GM19397 (cell line): Measurements from ENCODE around the gene JMJD1C.
"Not testable (repeated sequence)": the region's sequence is repeated elsewhere in the genome, so short reads cannot be mapped to it uniquely, and the experiment has no call there.

Experiments used
- ATAC-seq: cut with Tn5 transposase; IDR thresholded peaks from one replicate; pipeline ENCODE4 v1.9.1; 2021; ENCODE audit warnings: mild to moderate bottlenecking, moderate library complexity; ENCODE audit not compliant: unreplicated experiment

The JMJD1C gene

DNA sequence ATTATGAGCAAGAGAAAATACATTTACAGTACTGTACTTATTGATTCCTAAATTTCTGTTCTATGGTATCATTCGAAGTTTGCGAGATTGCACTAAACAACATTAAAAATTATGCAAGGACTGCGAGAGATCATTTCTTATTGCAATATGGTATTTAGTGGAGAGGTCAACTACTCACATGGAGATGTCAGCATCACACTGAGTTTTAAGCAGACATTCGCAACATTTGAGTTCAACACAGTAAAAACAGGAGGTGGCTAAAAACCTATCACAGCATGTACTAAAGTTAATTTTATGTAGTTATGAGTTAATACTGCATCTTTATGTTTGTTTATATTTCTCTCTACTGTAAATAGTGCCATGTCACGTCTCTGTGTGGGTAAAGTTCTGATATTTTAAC, 53.5 kb downstream of the JMJD1C start:
- no peak for ATAC-seq

DNA sequence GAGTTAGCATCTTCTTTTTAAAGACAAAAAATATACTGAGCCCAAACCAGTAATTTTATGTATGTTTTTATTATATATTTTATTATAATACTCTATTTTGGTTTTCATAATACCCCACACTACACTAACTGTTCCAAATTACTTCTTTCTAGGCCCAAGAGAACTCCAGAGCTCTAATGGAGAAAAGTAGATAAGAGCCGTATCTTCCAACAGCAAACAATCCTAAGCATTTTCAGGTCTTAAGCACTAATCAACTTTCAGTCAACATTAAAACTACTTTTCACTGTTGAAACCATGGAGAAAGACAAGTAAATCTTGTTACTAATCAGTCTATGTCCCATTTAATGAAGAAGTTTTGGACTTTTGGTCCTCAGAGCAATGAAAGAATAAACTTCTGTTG, 55.1 kb downstream of the JMJD1C start:
- ATAC-seq = no peak

DNA sequence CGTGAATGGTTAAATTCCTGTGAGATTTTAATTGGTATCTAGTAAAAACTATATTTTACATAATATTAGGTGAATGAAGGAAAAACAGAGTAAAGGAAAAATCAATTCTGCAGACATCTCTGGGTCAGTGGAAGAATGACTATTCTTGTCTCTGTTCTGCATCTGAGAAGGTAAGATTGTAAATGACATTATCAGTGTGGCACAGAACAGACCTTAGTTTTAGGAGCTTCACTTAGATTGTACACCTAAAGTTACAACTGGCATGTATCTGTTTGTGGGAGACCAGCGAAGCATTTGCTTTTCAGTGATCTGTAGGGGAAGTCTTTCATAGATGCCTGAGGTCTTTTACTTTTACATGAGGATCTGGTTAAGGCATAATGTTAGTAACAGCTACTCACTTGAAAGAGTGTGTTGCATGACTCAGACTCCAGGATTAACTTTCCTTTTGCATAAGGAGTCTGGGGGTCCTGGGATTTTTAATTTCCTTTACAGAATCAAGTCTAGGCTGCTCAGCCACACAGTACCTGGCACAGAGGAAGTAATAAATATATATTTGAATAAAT, 56.2 kb downstream of the JMJD1C start:
- ATAC-seq = no peak

DNA sequence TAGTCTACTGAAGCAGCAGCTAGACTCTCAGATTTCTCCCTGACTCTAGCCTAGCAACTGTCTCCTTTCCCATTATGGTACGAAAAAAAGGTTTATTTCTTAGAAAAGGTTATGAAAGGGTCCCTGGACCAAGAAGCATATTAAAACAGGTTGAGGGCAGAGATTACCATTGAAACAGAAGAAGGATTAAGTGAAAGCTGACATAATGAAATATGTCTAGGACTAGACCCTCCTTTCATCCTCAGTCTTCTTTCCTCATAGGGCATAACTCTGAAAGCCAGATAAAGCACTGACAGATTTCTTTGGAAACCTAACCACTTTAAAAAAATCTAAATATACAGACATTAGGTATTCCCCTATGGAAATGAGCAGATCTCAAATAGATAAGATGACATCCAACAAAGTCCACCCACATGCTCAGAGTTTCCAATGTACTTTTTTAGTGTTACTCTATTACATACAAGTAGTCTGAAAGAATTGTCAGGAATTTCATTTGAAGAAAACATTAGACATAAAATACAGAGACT, 58.6 kb downstream of the JMJD1C start:
- ATAC-seq = no peak

DNA sequence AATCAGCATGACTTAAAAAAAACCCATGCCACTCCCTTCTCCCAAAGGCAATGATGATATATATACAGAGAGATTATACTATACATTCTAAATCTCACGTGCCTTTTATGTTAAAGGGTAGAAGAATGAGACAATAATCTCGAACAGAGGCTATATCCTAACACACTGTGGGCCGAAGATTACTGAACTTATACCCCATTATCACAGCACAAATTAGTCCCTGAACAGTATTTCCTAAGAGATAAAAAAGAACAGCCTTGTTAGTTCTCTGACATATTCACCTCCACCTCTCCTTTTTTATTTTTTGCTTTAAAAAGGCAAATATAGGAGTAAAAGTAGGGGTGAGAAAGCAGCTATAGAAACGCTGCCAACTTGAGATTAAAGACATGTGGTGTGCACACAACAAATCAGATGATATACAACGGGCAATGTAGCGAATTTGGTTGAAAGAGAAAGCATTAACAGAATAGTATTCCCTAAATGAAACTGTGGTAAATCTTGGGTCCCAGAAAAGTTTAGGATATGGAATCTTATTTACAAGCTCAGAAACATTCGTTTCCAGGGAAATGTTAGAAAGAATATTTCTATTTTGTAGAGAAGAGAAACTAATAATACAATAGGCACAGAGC, 69.5 kb downstream of the JMJD1C start:
- no peak for ATAC-seq

DNA sequence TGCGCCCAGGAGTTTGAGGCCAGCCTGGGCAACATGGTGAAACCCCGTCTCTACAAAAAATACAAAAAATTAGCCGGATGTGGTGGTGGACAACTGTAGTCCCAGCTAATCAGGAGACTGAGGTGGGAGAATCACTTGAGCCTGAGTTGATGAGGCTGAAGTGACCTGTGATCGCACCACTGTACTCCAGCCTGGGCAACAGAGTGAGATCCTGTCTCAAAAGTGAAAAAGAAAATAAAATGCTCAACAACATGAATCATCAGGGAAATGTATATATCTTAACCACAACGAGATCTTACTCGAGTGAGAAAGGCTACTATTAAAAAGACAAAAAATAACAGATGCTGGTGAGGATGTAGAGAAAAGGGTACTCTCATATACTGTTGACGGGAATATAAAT, 72.7 kb downstream of the JMJD1C start:
- ATAC-seq = no peak

DNA sequence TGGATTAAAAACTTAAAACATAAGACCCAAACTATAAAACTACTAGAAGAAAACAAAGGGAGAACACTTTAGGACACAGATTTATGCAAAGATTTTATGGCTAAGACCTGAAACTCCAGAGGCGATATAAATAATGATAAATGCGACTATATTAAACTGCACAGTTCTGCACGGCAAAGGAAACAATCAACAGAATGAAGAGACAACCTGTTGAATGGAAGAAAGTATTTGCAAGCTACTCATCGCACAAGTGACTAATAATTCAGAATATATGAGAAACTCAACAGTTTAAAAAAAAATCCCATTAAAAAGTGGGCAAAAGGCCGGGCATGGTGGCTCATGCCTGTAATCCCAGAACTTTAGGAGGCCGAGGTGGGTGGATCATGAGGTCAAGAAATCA, 73.6 kb downstream of the JMJD1C start:
- no peak for ATAC-seq

DNA sequence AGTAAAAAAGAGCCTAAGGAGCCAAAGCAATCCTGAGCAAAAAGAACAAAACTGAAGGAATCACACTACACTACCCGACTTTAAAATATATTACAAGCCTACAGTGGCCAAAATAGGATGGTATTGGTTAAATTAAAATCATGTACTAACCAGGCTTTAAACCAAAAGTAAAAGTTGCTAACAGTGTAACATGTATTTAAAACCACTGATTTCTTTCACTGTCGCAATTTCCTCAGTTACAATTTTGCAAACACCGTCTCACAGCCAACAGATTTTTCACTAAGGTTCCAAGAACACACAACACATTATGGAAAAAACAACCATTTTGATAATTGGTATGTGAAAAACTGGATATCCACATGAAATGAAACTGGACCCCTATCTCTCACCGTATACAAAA, 74.0 kb downstream of the JMJD1C start:
- no peak for ATAC-seq

DNA sequence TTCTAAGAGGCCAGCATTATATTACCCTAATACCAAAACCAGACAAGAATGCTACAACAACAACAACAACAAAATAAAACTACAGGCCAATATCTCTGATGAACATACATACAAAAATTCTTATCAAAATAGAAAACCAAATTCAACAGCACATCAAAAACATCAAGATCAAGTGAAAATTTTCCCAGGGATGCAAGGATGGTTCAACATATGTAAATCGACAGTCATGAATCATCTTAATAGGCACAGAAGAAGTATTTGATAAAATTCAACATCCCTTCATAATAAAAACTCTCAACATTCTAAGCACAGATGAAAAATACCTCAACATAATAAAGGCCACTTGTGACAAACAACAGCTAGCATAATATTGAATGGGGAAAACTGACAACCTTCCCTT, 75.3 kb downstream of the JMJD1C start:
- no peak for ATAC-seq

DNA sequence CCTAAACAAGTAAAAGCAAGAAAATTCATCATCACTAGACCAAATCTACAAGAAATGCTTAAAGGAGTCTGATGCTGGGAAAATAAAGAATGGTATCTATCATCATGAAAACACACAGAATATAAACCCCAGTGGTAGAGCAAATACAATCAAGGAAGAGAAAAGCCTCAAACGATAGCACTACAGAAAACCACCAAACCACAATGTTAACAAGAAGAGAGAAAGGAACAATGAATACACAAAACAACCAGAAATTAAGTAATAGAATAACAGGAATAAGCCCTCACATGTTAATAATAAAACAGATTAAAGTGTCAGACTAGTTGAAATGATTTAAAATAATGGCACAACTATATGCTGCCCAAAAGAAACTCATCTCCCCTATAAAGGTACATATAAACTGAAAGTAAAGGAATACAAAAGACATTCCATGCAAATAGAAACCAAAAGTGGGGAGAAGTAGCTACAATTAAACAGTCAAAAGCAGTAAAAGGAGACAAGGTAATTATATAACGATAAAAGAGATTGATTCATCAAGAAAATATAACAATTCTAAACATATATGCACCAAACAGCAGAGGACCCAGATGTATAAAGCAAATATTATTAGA, 77.3 kb downstream of the JMJD1C start:
- ATAC-seq = no peak

DNA sequence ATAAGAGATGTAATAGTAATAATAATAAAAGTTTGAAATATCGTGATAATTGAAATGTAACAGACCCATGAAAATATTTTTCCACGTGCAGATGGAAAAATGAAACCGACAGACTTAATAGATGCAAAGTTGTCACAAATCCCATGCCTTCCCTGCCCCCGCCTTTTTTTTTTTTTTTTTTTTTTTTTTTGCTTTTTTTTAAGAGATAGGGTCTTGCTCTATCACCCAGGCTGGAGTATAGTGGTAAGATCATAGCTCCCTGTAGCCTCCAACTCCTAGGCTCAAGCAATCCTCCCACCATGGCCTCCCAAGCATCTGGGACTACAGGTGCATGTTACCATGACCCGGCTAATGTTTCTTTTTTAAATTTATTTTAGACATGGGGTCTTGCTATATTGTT, 80.5 kb downstream of the JMJD1C start:
- no peak for ATAC-seq

DNA sequence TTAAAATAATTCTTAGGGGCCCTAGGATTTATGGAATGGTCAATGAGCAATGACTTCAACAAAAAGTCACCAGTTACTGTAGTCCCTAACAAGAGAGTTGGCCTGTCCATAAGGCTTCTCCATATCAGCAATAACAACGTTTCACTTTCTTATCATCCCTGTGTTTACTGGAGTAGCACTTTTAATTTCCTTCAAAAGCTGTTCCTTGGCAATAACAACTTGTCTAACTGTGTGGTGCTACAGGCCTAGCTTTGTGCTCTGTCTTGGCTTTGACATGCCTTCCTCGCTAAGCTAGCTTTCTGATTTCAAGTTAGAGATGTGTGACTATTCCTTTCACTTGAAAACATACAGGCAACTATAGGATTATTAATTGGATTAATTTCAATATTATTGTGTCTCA, 81.1 kb downstream of the JMJD1C start:
- ATAC-seq = no peak

DNA sequence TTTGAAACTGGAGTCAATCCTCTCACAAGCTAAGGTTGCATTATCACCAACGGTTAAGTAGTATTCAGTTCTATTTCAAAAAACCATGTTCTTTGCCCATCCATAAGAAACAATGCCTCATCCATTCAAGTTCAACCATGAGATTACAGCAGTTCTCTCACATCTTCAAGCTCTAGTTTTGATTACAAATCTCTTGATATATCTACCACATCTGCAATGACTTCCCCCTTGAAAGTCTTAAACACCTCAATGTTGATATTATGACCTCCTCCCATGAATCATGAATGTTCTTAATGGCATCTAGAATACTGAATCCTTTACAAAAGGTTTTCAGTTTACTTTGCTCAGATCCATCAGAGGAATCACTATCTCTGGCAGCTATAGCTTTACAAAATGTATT, 81.8 kb downstream of the JMJD1C start:
- ATAC-seq = no peak

DNA sequence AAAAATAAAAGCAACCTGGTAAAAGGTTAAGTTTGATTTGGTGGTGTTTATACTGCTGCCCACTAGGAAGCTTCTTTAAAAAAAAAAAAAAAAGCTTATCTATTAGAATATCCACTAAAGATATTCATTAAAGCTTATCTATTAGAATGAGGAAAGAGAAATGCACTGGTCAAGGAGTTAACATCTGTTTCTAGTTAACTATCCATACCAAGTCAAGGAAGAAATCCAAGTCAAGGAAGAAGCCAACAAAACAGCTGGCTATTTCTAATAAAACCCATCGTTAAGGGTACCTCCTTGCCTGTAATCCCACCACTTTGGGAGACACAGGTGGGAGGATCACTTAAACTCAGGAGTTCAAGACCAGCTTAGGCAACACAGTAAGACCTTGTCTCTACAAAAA, 82.6 kb downstream of the JMJD1C start:
- ATAC-seq = no peak

DNA sequence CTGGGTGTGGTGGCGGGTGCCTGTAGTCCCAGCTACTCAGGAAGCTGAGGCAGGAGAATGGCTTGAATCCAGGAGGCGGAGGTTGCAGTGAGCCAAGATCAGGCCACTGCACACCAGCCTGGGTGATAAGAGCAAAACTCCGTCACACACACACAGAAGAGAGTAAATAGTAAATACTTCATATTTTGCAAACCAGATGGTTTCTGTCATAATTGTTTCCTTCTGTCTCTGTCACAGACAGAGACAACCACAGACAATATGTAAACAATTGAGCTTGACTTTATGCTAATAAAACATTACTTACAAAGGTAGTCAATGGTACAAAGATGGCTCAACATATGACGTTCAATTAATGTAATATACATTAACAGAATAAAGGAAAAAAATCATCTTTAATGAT, 83.7 kb downstream of the JMJD1C start:
- ATAC-seq = no peak

DNA sequence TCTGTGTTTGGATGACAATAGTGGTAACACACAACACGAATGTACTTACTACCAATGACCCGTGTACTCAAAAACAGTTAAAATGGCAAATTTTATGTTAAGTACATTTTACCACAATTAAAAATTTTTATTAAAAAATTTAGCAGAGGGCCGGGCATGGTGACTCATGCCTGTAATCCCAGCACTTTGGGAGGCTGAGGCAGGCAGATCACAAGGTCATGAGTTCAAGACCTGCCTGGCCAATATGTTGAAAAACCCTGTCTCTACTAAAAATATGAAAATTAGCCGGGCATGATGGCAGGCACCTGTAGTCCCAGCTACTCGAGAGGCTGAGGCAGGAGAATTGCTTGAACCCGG, 88.5 kb downstream of the JMJD1C start:
- not testable (repeated sequence) for ATAC-seq

DNA sequence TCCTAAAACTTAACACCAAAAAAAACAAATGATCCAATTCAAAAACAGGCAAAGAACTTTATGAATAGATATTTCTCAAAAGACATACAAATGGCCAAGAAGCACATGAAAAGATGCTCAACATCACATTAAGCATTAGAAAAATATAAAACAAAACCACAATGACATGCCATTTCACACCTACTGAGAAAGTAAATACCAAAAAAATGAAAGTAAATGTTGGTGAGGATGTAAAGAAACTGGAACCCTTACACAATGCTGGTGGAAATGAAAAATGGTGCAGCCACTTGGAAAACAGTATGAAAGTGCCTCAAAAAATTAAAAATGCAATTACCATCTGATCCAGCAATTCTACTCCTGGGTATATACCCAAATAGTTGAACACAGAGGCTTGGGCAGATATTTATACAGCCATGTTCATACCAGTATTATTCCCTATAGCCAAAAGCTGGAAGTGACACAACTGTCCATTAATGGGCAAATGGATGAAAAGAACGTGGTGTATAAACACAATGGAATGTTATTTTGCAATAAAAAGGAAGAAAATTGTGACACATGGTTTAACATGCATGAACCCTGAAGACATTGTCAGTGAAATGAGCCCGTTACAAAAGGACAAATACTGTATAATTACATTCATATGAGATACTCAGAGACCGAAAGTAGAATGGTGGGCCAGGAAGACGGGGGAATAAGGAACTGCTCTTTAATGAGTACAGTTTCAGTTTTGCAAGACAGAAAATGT, 89.0 kb downstream of the JMJD1C start:
- ATAC-seq = peak; percentile 87

DNA sequence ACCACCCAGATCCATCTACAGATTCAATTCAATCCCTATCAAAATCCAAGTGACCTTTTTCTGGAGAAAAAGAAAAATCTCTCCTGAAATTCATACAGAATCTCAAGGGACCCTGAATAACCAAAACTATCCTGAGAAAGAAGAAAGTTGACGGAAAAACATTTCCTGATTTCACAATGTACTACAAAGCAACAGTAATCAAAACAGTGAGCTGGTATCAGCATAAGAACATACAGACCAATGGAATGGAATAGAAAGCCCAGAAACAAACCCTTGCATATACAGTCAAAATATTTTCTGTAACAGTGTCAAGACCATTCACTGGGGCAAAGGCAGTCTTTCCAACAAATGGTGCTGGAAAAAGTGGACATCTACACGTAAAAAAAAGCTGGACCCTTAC, 89.9 kb downstream of the JMJD1C start:
- ATAC-seq = no peak

DNA sequence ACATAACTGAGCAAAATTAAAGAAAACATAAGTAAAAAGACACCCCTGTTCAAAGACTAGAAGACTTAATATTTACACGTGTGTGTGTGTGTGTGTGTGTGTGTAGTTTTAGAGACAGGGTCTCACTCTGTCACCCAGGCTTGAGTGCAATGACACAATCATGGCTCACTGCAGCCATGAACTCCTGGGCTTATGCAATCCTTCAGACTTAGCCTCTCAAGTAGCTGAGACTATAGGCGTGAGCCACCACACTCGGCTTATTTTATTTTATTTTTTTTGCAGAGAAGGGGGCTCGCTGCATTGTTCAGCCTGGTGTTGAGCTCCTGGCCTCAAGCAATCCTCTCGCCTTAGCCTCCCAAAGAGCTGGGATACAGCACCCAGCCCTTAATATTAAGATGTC, 90.3 kb downstream of the JMJD1C start:
- no peak for ATAC-seq

DNA sequence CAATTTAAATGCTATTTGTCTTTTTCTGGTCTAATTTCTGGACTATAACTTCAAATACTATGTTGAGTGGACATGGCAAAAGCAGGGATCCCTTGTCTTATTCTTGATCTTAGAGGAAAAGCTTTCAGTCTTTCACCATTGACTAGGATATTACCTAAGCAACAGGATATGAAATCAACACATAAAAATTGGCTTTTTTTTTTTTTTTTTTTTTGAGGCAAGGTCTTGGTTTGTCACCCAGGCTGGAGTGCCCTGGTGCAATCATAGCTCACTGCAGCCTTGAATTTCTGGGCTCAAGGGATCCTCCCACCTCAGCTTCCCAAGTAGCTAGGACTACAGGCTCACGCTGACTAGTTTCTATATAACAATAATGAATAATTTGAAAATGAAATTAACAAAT, 90.8 kb downstream of the JMJD1C start:
- ATAC-seq = no peak

DNA sequence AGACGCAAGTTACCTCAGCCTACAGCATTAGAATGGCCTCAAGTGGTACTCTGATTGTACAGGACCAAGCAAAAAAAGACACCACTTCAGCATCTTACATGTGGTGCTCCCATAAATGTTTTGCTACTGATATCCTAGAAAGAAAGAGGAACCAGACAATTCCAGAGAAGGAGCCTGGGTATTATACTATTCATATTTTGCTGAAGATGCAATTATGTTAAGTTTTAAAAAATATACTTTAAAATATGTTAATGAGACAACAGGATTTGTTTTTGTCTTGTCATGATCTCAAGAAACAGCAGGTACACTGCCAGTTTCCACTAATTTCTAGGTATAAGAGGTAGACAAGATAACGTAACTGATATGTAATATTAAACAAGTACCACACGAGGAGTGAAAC, 92.6 kb downstream of the JMJD1C start:
- ATAC-seq = no peak

DNA sequence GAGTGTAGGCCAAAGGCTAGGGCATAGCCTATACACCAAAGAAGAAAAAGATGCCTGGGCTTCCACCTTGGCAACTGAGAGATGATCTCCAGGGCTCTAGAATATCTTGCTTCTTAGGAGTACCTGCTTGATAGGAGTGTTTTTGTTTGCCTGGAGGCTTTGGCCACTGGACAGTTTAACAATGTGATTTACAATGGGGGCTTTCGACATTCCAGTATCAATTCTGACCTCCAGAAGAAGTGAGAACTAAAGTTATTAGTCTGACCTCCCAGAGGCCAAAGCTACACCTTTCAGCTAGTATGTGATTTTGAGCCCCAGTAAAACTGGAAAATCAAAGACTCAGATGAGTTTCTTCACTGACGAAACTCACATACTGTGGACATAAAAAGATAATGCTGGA, 96.1 kb downstream of the JMJD1C start:
- ATAC-seq = no peak
